ENCODE data around the gene IL11RA. TPM values are rescaled to one million over a fixed set of nuclear protein-coding genes. Genes with fewer than 3 reads are reported as not detected.
A peak's percentile ranks its signal among the peaks of the same experiment; 100 is the strongest.

Gene IL11RA
- total RNA-seq, 2 experiments from 2014 or later = 16.7 to 20.1 TPM

- intact Hi-C loops (cut with micrococcal nuclease; ENCODE audit: unreplicated experiment) = loop anchor here (1.0 kb wide), 1 partner anchor 19 kb away; the partner anchor contains the start of gene GALT
- peaks cover 13% of the 10 kb centered on the region for H3K4me1 ChIP-seq (ENCODE audit: insufficient read depth, low read length, poor library complexity, severe bottlenecking)
- peak overlapping the region; percentile 96 for H3K4me3 ChIP-seq (ENCODE audit: low read depth, low read length, poor library complexity, severe bottlenecking)
- no peaks in the 10 kb centered on the region for H3K9me2 ChIP-seq (ENCODE audit: insufficient read depth, low read length)
- peak overlapping the region; percentile 82 for H3K27ac ChIP-seq (ENCODE audit: low read depth, low read length, poor library complexity, severe bottlenecking)
- H3K9me3 ChIP-seq (ENCODE audit: low read length) = no peaks in the 10 kb centered on the region
- POLR2A ChIA-PET = interaction anchor here (0.6 to 2.1 kb wide), 5 partner anchors 19 to 433 kb away, joined by 3 to 9 read pairs (median 5); partner anchors contain the start of genes GALT and SIGMAR1
- TF ChIP-seq CTCF (conservative IDR thresholded peaks at IDR 0.05; ENCODE audit: low read length) (no peak), EZH2phosphoT487 (IDR thresholded peaks at IDR 0.05; ENCODE audit: borderline replicate concordance, low read depth, low read length) (no peak)
- DNase-seq (ENCODE audit: low spot score) = peak; percentile 95
- H4K20me1 ChIP-seq (ENCODE audit: insufficient read depth, low read length) = no peaks in the 10 kb centered on the region
- peaks cover 5% of the 10 kb centered on the region; the same call in 1 of the 2 replicates for H3K36me3 ChIP-seq (ENCODE audit: insufficient read depth, low read length)
- H3K79me2 ChIP-seq (ENCODE audit: insufficient read depth, low read depth, low read length) = no peaks in the 10 kb centered on the region
- H2AFZ ChIP-seq (ENCODE audit: low read length) = peak overlapping the region; percentile 78
- CTCF ChIA-PET (ENCODE audit: unreplicated experiment) = interaction anchor here (0.5 to 1.2 kb wide), 6 partner anchors 19 to 1091 kb away, joined by 3 to 8 read pairs (median 4); partner anchors contain the start of gene GALT
- H3K4me2 ChIP-seq (ENCODE audit: low read length) = peak overlapping the region; percentile 100
- TSS peak; percentile 62 for BruUV-seq (replicated peaks)
Observed at GRCh38 chr9:34665381-34666250, 13.6 kb downstream of the IL11RA start.

- no peak for TF ChIP-seq EZH2phosphoT487 (IDR thresholded peaks at IDR 0.05; ENCODE audit: borderline replicate concordance, low read depth, low read length)
- TF ChIP-seq CTCF (conservative IDR thresholded peaks at IDR 0.05; ENCODE audit: low read length) = no peak
- Histone ChIP-seq H3K79me2 (ENCODE audit: insufficient read depth, low read depth, low read length) (no peaks in the 10 kb centered on the region), H3K9me3 (ENCODE audit: low read length) (no peaks in the 10 kb centered on the region), H3K27ac (ENCODE audit: low read depth, low read length, poor library complexity, severe bottlenecking) (no peak overlapping the region), H3K4me2 (ENCODE audit: low read length) (no peak overlapping the region), H4K20me1 (ENCODE audit: insufficient read depth, low read length) (no peaks in the 10 kb centered on the region), H3K36me3 (ENCODE audit: insufficient read depth, low read length) (peaks cover 5% of the 10 kb centered on the region; the same call in 1 of the 2 replicates), H3K4me1 (ENCODE audit: insufficient read depth, low read length, poor library complexity, severe bottlenecking) (peaks cover 7% of the 10 kb centered on the region), H3K9me2 (ENCODE audit: insufficient read depth, low read length) (no peaks in the 10 kb centered on the region), H2AFZ (ENCODE audit: low read length) (no peak overlapping the region), H3K4me3 (ENCODE audit: low read depth, low read length, poor library complexity, severe bottlenecking) (no peak overlapping the region)
- CTCF ChIA-PET (ENCODE audit: unreplicated experiment) = no interaction called here
- no peak for DNase-seq (ENCODE audit: low spot score)
- no TSS peak for BruUV-seq (replicated peaks)
- intact Hi-C loops (cut with micrococcal nuclease; ENCODE audit: unreplicated experiment) = no loop called here
- POLR2A ChIA-PET = no interaction called here
Observed at GRCh38 chr9:34669809-34670562, 18.0 kb downstream of the IL11RA start.

Data from OCI-LY7 (cell line).